Fibroblast of pulmonary artery (primary cell): ENCODE results near the gene GP5.

Source experiments
- DNase-seq: peaks from one replicate; pipeline ENCODE4 v3.0.0-alpha.2; 2010; ENCODE audit warnings: low read depth
- H3K4me3 ChIP-seq: replicated peaks from 2 replicates; pipeline ENCODE4 v1.5.1; 2011; ENCODE audit warnings: low read depth, mild to moderate bottlenecking, control low read depth, low read length, moderate library complexity
- TF ChIP-seq, protein P1 (sequence below): IDR thresholded peaks from 2 replicates; pipeline ENCODE4 v1.5.1; 2011; ENCODE audit warnings: mild to moderate bottlenecking, control low read depth, low read length, inconsistent platforms; ENCODE audit errors: missing control alignments

GP5 gene

DNA sequence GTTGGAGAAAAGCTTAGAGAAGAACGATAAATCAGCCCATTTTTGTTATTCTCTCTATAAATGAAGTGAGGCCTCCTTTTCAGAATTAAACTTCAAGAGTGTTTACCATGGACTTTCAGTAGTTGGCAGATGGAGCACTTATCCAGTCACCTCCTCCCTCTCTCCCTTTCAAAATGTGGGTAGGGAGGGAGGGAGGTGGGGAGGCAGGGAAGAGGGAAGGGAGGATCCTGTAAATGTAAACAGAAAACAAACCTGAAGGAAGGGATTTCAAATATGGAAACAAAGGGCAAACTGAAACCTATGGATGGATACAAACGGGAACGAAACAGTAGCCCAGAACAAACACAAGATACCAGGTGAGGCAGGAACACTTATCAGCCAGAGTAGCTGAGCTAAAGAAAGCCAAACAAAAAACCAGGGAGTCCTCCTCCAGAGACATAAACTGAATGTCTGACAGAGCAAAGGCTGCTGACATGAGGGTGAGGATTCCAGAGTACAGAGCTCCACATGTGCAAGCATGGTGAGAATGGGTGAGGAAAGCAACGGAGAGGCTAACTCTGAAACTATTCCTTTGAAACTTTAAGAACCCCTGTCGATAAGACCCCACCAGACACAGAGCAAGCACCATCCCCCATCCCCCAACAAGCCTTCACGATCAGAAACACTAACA lies 41.0 kb upstream of the GP5 start:
- TF ChIP-seq, protein P1, sequence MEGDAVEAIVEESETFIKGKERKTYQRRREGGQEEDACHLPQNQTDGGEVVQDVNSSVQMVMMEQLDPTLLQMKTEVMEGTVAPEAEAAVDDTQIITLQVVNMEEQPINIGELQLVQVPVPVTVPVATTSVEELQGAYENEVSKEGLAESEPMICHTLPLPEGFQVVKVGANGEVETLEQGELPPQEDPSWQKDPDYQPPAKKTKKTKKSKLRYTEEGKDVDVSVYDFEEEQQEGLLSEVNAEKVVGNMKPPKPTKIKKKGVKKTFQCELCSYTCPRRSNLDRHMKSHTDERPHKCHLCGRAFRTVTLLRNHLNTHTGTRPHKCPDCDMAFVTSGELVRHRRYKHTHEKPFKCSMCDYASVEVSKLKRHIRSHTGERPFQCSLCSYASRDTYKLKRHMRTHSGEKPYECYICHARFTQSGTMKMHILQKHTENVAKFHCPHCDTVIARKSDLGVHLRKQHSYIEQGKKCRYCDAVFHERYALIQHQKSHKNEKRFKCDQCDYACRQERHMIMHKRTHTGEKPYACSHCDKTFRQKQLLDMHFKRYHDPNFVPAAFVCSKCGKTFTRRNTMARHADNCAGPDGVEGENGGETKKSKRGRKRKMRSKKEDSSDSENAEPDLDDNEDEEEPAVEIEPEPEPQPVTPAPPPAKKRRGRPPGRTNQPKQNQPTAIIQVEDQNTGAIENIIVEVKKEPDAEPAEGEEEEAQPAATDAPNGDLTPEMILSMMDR = no peak
- no peak for DNase-seq
- no peak overlapping the region for H3K4me3 ChIP-seq

DNA sequence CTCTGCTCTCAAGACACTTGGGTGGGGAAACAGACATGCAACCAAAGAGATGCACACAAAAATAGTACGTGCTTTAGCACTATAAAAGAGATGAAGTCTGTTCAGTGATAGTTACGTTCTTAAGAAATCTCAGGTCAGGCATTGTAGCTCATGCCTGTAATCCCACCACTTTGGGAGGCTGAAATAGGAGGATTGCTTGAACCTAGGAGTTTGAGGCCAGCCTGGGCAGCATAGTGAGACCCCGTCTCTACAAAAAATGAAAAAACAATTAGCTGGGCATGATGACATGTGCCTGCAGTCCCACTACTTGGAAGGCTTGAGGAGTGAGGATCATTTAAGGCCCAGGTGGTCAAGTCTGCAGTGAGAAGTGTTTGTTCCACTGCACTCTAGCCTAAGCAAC lies 35.4 kb upstream of the GP5 start:
- H3K4me3 ChIP-seq = no peak overlapping the region
- TF ChIP-seq, protein P1 = no peak
- DNase-seq = no peak

DNA sequence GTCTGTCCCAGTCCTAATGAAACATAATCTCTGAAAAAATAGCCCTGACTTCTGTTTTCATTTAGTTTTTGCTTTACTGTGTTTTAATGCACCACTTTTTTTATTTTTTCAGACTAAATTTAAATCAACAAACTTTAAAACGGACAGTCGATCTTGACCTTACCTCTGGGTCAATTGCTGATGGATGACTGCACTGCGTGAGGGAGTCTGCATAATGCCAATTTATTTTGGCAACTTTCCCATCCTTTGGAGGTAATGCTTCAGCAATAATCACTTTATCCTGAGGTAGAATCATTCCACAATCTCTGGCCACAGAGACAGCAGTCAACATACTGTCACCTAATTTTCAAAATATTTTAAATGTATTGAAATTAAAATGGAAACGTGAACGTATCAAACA lies 32.5 kb upstream of the GP5 start:
- TF ChIP-seq, protein P1 = no peak

DNA sequence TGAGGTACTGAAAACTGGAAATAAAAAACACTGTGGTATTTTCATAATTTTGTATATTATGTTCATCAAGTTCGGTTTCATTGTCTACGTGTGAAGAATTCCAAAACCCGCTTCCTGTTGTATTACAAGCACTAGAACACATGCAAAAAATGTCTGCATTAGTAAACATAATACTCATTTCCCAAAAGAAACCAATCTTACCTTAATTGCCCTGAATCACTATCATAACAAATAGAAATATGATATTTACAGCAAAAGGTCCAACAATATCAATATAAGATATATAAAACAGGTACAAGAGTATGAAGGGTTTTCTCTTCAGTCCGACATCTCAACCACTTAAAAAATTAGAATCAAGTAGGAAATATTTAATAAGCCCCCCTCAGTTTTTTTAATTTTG lies 26.3 kb upstream of the GP5 start:
- H3K4me3 ChIP-seq = no peak overlapping the region
- TF ChIP-seq, protein P1 = no peak
- DNase-seq = no peak

More for the DNA sequence above, 32.5 kb upstream of the GP5 start:
- DNase-seq = no peak
- no peak overlapping the region for H3K4me3 ChIP-seq

DNA sequence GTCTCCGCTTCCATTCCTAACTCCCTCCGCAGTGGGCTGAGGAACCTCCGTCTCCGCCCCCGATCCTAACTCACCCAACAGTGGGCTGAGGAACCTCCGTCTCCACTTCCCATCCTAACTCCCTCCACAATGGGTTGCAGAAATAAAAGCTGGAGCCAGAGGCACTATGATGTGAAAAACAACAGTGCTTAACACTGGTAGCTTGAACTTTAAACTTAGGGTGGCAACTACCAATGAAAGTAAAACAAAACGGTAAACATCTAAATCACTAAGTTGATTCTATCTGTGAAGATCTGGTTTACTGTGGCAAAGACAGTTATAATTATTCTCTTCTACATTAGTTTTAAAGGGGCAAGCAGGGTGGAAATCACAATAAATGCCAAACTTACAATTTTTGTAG lies 25.9 kb upstream of the GP5 start:
- DNase-seq = no peak
- TF ChIP-seq, protein P1 = no peak
- H3K4me3 ChIP-seq = no peak overlapping the region

DNA sequence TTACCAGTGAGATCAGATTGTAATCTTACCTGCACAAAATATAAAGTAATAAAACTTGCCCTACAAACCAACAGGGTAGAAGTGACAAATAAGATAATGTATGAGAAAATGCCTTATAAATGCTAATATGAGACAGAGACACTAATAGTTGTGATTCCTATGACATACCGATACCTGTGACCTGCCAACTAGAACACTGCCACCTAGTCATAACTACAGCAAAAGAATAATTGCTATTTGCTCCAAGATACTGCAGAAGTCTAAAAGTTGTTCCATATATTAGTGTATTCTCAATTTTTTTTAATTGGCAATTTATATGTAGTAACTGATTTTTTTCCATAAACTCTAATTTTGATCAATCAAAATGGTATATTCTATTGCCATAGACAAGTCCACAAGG lies 25.3 kb upstream of the GP5 start:
- no peak for DNase-seq
- H3K4me3 ChIP-seq = no peak overlapping the region
- TF ChIP-seq, protein P1 = no peak

DNA sequence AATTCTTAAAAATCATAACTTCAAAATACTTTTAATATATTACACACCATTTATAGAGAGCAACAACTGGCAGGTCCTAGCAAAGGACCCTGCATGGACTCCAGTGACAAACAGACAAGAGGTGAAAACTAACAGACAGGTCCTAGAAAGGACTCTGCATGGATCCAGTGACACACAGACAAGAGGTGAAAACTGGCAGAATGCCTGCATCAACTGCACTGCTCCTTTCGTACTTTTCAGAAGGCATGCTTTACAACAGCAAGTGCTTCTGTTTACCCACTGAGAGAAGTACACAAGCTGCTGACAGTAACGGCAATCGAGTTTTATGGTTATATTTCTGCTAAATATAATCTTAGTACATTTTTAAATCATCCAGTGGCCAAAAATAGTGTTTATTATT lies 24.3 kb upstream of the GP5 start:
- DNase-seq = no peak
- TF ChIP-seq, protein P1 = no peak
- H3K4me3 ChIP-seq = no peak overlapping the region
